ENCODE data around the gene RSPH9. TPM values are rescaled to one million over a fixed set of nuclear protein-coding genes. Genes with fewer than 3 reads are reported as not detected.

RSPH9 gene
- total RNA-seq, 1 donor from 2014 or later, result not detected

DNA sequence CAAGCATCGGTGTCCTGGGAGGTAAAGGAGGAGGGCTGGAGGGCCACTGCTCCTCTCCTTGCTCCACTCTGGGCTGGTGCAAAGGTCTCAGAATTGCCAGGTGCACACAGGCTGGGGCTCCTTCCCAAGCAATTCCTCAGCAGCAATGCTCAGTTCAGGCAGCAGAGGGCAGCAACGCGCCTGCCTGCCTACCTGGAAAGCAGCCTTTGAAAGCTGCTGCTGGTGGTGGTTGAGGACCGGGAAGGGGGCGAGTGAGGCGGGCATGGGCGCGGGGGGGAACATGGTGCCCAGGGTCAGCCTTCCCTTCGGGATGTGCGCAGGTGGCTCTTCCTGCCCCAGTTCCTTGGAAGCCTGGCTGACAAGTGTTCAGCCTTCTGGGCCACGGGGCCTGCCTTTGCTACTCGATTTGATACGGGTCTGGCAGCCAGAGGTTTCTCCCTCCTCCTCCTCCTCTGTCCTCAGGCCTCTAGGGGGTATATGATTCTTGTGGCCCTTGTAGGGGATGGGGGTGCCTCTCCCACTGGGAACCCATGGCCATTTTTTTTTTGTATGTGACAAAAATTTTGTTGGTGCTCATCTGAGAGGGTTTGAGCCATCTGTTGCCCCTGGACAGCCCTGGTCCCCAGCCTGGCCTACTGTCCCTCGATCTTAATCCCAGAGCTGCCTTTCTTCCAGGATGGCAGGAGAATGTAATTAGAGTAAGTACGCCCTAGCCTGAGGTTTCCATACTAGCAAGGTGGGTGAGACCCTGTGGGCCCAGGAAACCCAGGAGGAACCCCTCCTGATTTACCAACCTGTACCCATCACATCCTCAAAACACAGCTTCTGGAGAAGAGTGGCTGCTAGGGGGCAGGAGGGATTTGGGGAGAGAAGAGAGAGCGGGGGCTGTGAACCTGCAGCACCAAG lies 22.7 kb downstream of the RSPH9 start:
- DNase-seq (ENCODE audit: low read depth), result peak; percentile 81

DNA sequence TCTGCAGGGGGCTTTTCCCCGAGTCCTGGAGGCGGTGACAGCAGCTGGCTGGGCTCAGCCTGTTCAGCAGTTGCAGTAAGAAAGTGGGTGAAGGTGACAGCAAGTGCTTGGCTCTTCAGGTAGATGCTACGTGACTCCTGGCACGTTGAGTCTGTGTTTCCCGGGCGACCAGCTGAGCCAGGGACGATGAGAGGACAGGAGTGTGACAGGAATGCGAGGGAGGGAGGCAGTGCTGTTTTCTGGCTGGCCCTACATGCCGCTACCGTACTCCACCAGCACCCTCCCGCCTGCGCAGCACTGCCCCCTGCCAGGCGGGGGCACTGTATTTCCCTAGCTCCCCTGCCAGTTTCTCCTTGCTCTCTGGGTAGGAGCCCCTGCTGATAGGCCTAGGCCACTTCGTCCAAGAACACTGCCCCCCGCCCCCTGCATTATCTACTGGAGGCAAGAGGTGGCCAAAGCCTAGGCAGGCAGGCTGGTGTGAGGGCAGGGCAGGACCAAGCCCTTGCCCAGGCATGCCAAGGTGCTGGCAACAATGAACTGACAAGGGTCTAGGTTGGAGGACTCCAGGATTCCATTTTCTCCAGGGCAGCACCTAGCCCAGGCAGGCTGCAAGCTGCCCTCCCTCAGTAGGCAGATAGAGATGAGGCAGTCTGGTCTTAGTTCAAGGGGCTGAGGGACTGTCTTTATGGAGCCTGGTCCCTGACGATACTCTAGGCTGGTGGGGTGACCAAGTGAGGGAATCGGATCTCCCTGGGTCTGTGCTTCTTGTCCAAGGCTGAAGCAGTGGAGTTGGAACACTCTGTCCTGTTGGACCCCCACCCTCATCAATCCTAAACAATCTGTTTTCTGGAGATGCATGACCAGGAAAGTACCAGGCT lies 23.6 kb downstream of the RSPH9 start:
- peak; percentile 52 for DNase-seq (ENCODE audit: low read depth)

DNA sequence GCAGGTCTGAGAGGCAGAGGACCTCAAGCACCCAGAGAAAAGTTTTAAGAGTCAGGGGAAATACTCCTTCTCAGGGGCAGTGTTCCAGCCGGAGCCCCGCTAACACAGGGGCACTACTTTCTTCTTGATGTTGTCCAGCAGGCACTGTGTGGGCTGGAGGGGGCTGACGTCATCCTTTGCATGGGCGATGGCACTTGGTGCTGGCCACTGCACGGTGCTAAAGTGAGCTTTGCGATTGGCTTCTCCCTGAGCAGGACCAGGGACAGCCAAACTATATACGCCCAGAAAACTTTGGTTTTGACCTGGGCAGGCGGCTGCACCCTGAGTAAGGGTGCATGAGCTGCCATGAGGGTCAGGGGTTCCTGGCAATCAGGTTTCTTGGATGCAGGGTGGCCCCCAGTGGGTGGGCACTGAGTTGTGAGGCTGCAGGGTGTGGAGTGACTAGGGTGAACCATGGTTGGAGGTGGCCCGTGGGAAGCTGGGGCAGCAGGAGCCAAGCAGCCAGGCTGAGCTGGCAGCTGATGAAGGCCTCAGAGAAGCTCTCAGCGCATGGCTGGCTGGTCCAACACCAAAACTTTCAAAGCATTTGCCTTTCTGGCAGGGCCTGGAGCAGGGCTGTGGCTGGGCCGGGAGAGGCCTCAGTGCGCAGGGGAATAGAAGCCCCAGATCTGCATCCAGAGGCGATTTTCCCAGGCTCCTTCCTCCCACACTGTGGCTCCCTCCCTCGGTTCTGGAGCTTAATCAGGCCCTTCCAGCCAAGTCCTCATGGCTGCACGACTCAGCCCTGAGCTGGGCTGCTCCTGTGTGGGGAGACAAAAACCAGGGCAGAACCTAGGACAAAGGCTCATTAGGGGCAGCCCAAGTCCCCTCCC lies 24.4 kb downstream of the RSPH9 start:
- DNase-seq (ENCODE audit: low read depth), result peak; percentile 76

DNA sequence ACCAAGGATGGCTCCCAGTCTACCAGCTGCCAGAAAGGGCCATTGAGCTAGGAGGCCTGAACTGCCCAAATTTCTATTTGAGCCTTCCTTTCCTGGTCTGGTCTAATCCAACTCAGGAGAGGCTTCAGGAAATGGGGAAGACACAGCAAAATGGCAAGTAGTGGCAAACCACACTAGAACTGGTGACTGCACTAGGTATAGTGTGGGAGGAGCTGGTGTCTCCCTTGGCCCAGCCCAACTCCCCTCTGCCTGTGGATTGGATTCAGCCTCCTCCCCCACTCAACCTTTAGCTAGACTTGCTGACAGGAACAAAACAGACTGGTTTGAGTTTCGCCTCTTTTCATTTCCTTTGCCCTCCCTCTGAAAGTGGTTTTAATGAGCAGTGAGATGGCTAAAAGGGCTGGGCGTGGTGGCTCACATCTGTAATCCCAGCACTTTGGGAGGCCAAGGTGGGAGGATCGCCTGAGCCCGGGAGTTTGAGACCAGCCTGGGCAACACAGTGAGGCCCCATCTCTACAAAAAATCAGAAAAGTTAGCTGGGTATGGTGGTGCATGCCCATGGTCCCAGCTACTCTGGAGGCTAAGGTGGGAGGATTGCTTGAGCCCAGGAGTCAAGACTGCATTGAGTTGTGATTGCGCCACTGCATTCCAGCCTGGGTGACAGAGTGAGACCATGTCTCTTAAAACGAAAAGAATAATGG lies 25.2 kb downstream of the RSPH9 start:
- no peak for DNase-seq (ENCODE audit: low read depth)

DNA sequence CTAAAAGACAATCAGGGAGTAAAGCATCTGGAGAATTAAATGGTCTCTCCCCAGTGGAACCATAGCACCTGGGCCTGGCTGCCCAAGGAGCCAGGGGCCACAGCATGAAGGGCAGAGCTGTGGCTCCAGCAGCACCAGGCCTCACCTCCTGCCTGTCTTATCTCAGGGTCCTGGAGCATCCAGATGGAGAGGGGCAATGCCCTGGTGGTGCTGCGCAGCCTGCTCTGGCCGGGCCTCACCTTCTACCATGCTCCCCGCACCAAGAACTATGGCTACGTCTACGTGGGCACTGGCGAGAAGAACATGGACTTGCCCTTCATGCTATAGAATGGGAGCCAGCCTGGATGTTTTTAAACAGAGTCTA lies 25.8 kb downstream of the RSPH9 start:
- DNase-seq (ENCODE audit: low read depth), result no peak

DNA sequence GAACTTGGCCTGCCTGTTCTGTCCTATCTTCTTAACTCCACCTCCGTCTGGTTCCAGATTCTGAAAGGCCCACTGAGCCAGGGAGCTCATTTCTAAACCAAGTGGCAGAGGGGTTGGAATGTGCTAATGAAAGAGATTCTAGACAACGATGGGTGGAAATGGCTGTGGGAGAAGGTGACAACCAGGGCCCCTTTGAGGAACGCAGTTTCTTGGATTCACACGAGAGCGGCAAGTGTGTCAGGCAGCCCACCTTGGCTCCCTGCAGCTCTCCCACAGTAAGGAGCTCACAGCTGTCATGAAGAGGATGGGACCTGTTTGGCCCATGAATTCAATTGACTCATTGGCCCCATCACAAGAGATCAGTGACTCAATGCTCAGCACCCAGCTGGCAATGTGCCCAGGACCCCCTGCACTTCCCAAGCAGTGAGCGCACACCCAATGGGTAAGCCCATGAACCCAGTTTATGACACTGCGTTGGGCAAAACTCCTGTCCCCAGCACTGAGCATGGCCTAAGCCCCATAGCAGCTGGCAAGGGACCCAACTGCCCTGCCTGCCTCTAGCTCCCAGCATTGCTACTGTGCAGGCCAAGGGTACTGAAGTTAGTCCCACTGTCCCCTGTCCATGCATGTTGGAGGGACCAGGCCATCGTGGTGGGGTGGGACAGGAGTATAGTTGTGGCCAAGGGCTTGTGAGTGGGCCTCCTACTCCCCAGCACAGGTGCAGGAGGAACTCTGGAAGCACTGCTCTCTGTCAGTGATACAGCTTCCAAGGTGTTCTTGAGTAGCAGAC lies 26.4 kb downstream of the RSPH9 start:
- no peak for DNase-seq (ENCODE audit: low read depth)

DNA sequence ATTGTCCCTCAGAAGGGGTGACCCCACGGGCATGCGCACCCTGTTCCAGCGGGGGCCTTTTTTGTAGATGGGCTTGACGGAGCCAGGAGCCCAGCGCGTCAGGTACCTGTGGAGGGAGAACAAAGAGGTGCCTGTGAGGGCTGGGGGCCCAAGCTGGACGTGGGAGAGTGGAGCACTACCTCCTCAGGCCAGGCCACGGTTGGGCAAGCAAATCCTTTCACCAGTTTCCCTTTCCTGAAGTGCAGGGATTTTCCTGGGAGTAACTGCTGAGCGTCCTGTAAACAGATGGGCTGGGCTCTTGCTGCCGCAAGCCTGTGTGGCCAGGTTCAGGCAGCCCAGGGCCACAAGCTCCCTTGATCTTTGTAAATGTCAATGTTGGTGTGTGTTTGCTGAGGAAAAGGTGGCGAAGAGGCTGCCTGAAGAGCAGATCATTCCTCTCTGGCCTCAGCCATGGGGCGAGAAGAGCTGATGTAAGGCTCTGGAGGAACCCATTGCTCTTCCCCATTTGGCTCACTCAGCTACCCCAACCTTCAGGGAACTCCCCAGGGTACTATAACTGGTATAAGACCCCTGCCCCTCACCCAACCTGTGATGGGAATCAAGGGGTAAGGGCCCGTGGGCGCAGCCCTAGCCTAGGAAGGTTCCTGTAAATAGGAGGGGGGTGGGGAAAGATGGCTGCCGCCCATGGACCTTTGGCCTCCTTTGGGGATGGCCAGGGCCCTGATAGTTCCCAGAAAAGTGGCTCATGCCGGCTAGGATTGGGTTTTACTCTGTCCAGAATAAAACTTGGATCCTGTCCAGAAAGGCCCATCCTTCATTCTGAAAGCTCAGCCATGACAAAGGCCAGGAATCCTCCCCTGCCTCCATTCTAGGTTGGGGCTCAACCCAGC lies 27.2 kb downstream of the RSPH9 start:
- no peak for DNase-seq (ENCODE audit: low read depth)

DNA sequence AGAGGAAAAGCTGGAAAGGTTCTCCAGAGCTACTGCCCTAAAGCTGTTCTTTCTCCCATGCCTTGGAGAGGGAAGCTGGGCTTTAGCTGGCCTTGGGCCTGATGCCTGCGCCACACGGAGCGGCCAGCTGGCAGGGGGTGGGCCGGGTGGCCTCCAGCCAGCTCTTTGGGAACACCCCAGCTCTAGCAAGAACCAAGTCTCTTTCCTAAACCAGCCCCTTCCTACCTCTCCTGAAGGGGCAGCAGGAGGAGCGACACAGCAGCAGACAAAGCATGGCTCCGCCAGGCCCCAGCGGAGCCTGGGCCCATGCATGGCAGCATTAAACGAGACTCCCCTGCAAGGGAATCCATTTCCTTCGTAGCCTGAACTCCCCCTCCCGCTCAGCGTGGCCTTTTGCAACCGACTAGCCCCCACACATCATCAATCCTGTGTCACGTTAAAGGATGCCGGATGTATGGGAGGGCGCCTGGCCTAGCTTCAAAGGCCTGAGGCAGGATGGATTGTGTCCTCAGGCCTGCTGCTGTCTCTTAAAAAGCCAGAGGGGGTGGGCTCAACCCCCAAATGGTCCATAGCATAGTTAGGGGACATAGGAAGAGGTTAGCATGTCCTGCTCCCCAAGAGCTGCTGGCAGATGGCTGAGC lies 28.7 kb downstream of the RSPH9 start:
- DNase-seq (ENCODE audit: low read depth), result no peak

DNA sequence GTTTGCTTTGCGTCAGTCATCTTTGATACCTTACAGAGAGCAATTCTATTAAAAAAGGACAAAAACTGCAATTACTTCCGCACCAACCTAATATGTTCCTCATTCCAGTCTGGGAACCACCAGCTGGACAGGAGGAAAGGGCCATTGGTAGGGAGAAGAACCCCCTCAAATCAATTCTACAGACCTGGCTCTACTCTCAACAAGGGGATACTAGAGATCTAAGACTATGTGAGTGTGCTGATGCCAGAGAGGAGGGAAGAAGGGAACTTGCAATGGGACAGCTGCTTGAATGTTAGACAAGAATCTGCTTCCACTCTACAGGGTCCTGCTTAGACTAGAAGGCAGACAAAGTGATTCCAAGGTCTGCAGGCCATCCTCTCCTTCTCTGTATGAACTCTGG lies 29.5 kb downstream of the RSPH9 start:
- DNase-seq (ENCODE audit: low read depth), result no peak

DNA sequence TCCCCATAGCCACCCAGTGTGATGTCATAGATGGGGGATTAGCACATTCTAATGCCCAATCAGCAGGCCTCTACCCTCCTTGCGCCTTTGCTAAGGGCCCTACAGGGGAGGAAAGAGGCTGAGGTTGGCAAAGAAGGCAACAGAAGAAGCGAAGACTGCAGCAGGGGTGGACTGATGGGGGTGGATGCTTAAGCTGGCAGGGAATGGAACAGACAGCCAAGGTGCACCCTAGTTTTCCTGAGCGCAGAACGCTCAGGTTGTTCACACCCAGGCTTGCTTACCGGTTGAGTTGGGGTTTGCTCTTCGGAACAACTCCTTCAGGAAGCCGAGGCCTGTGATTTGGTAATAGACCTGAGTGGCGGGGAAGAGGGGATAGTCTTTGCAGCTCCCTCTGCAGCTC lies 30.1 kb downstream of the RSPH9 start:
- DNase-seq (ENCODE audit: low read depth), result no peak

DNA sequence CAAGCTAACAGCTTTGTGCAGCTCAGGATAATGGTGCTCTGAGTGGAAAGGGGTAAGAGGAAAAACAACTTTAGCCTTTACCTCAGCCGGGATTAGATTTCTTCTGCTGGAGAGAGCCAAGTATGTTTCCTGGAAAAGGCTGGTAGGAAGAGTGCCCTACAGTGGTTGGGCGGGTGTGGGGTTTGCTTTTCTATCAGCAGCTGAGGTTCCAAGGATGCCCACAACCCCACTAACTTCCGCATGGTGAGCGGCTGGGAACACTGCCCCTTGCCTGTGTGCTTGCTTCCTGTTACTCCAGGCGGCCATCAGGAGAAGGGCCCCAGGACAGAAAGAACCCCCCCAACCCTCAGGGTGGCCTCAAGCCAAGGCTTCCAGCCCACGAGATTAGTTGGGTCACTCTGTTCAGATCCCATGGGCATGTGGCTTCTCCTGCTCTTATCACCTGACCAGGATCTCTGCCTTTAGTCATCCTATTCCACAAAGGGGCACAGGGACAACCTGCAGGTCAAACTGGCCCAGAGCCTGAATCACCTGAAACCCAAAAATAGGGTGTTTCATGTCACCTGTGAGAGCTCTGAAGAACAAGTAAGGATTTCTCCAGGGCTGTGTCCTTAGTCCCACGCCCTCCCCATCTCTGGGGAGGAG lies 32.2 kb downstream of the RSPH9 start:
- DNase-seq (ENCODE audit: low read depth), result peak; percentile 74

DNA sequence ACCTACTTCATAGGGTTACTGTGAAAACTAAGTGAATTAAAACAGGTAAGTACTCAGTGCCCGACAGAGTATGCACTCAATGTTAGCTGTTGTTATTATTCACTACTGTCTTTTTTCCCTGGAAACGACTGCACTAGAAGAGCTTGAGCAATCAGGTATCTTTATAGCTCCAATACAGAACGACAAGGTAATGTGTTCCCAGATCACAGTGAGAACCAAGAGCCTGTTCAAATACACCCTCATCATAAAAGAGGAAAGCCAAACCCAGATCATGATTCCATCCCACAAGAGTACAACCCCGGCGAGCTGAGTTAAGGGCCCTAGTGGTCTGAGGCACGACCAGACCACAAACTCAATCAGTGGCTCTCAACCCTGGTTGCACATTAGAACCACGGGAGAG lies 32.9 kb downstream of the RSPH9 start:
- no peak for DNase-seq (ENCODE audit: low read depth)

DNA sequence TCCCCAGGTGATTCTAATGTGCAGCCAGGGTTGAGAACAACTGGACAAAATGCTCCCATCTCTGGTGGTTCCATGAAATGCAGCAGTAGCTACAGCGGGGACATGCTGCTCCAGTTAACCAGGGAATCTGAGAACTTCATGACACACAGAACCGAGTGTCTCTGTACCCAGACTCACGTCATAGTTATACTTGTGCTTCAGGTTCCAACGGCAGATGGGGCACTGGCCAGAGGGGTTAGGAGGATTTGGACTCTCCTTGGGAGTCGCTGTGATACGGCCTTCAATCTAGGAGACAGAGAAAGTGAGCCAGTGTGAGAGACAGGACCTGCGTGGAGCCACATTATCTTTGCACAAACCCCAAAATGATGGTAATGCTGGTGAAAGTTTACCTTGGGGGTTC lies 33.5 kb downstream of the RSPH9 start:
- DNase-seq (ENCODE audit: low read depth), result no peak

DNA sequence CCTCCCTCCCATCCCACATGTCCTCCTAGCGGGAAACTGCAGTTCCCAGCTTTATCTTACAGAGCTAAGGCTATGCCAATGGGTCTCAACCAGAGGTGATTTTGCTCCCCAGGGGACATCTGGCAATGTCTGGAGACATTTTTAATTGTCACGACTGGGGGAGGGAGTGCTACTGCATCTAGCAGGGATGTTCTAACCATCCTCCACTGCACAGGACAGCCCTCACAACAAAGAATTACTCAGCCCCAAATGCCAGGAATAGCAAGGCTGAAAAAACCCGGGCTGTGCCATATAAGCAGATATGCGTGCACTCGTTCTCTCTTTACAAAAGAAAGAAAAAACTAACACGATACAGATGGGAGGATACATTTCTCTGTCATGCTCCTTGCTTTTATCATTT lies 34.2 kb downstream of the RSPH9 start:
- no peak for DNase-seq (ENCODE audit: low read depth)

DNA sequence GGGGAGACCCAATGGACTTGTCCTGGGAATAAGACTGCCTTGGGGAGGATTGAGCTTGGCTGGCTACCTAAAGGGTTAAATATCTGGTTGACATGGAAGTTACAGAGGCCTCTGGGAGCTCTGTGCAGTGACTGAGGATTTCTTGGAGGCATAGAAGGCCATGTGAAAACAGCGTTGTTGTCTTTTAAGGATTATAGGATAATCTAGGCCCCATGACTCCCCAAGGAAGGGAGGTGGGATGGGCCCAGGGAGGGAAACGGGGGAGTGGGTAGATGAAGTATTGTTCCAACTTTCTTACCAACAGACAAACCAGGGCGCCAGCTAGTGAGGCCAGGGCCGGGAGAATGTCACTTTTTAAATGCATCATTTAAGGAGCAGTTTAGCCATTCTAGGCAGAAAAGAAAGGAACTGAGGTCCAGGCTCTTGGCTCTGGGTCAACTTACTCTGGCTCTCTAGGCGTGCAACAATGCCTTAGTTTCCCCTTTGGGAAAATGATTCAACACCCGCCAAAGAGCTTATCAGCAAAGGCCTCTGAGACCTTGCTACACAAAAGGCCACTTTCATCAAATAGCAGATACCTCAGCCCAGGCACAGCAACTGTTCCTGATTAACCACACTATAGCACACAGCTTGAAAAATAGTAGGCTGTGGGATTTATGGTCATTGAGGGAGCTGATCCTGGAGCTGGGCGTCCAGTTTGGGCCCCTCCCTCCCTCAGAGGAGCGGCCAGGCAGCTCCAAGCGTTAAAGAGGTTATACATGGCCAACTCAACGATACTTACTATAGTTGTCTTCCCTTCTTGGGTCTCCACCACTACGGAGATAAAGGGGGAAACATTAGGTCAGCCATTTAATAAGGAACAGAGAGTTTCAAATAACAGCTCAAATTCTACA lies 35.7 kb downstream of the RSPH9 start:
- peak; percentile 73 for DNase-seq (ENCODE audit: low read depth)

DNA sequence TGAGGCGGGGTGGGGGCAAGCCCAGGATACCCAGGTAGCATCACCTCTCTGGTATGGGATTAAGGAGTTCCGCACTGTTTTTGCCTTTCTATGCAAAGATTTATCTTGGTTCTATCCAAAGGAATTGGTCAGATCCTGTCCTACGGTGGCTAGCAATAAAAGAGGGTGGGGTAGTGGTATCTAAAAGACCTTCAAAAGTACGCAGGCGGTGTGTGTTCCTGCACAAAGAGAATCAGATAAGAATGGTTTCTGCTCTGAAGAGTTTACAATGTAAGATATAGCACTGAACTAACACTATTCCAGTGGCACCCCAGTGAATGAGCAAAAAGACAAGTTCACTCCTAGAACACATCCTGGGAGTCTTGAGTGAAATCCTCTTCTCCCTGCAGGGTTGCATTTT lies 36.5 kb downstream of the RSPH9 start:
- DNase-seq (ENCODE audit: low read depth), result no peak

All from myocyte (in vitro differentiated cells).